ENCODE measurements around the gene CEMIP.

The CEMIP gene

GRCh38 chr15:80931191-80931590, 152.0 kb downstream of the CEMIP start:
- no peak for DNase-seq (ENCODE audit: low read depth in 2 of 2)

DNA sequence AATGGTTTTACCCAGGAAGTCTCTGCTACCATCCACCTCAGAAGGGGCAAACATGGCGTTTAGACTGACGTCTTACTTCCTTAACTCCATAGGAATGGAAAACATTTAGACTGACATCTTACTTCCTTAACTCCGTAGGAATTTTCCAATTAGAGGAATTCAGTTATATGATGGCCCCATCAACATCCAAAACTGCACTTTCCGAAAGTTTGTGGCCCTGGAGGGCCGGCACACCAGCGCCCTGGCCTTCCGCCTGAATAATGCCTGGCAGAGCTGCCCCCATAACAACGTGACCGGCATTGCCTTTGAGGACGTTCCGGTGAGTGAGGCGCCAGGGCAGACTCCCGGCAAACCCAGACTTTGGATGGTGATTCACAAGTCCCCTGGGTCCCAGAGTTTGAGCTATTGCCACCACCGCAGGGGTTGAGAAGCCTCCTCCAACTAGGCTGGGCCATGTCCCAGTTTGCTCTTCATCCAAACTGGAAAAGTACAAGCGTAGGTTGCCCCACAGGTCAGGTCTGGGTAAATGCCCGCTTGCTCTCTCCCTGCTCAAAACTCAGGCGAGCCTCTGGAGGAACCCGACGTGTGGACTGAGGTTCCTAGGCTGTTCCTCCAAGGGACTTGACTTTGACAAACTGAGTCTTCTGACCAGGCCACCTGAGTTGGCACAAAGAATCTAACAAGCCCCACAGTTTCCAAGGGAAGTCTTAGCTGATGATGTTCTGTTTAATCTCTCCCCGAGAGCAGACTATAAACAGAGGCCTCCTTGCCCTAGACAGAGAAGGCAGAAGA, 152.7 kb downstream of the CEMIP start:
- no peak for DNase-seq (ENCODE audit: low read depth in 2 of 2)

- no peak for DNase-seq (ENCODE audit: low read depth in 2 of 2)
These were observed 153.3 kb downstream of the CEMIP start for GRCh38 chr15:80932513-80932815.

- no peak for DNase-seq (ENCODE audit: low read depth in 2 of 2)
These were observed 153.8 kb downstream of the CEMIP start for GRCh38 chr15:80932989-80933388.

DNA sequence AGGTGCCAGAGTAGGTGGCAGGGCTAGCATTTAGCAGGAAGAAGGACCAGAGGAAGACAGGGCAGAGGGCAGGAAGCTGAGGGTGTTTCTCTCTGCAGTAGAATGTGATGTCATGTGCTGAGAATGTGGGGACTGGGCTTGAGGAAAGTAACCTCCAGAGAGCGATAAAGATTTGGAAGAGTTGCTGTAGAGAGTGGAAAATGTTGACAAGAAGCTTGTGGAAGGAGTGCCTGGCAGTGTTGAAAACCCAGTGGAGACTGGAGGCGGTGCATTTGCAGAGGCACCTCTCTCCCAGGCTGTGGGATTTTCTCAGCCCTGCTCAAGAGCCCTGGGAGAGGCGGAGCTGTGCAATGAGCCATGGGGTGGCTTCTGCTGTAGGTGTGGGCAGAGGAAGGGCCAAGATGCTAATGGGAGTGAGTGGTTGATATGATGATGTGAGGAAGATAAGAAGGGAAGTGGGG, 155.6 kb downstream of the CEMIP start:
- no peak for DNase-seq (ENCODE audit: low read depth in 2 of 2)

- DNase-seq (ENCODE audit: low read depth in 2 of 2), result no peak
These were observed 157.3 kb downstream of the CEMIP start for GRCh38 chr15:80936288-80937078.

GRCh38 chr15:80937718-80938117, 158.5 kb downstream of the CEMIP start:
- DNase-seq (ENCODE audit: low read depth in 2 of 2), result no peak

DNA sequence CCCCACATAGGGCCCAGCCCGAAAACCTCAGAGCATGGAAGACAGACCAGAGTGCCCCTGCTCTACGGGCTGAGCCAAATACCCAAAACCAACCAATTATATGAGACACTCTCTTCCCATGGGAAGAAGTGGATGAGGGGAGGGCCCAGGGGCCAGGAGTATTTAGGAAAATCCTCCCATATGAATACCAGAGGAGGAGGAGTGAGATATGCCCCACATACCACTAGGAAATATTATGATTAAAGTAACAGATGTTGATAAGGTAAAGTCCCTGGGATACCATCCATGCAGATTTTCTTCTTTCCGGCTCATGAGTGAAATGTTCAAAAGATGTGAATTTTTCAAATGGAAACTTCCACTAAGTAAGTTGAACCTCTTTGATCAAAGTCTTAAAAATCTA, 160.0 kb downstream of the CEMIP start:
- no peak for DNase-seq (ENCODE audit: low read depth in 2 of 2)

DNA sequence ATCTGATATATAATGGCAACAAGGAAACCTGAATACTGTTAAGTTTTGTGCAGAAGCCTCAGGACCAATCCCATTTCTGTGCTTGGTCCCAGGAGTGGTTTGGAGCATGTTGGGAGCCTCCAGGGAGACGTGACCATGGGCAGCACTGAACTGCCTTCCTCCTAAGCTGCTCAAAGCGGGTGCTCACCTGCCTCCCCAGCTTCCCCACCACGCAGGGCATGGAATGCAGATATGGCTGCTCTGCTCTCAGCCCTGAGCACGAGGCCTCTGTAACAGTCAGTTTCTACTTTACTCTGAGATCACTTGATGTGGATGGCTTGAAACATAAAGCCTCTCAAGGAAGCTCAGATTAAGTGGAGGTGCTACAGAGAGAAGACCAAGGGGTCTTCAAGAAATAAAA, 161.2 kb downstream of the CEMIP start:
- no peak for DNase-seq (ENCODE audit: low read depth in 2 of 2)

DNA sequence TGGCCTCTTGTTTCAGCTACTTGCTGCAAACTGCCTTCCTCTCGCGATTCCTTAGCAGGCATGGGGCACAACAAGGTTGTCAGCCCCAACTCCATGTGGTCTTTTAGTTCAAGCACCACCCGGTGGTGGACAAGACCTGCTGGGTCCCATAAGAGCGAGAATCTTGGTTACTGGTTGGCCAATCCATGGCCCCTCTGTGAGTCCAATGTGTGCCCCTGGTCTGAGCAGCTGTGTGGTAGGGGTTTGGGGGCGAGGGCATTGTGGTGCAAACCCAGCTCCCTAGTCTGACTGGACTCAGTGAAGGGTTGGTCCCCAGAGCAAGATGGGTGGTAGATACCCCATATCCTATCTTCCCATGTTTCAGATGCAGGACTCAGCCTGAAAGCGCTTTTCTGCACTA, 161.7 kb downstream of the CEMIP start:
- no peak for DNase-seq (ENCODE audit: low read depth in 2 of 2)

- no peak for DNase-seq (ENCODE audit: low read depth in 2 of 2)
These were observed 163.1 kb downstream of the CEMIP start for GRCh38 chr15:80942266-80942665.

GRCh38 chr15:80942746-80943565, 163.8 kb downstream of the CEMIP start:
- DNase-seq (ENCODE audit: low read depth in 2 of 2), result no peak

DNA sequence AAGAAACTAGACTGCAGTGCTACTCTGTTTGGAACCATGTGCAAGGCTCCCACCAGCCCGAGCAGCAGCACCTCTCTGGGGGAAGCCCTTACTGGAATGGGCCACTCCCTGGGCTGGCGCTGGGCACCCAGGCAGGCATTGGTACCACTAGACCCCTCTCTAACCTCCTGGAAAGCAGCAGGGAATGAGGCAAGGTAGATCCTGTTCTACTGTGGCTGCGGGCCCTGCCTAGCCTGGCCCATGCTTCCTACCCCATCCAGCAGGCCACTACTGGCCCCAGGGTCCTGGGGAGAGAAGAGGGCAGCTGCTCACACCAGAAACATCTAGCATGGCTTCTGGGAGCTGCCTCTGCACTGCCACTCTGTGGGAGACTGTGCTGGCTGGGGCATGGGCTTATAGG, 165.6 kb downstream of the CEMIP start:
- no peak for DNase-seq (ENCODE audit: low read depth in 2 of 2)

DNA sequence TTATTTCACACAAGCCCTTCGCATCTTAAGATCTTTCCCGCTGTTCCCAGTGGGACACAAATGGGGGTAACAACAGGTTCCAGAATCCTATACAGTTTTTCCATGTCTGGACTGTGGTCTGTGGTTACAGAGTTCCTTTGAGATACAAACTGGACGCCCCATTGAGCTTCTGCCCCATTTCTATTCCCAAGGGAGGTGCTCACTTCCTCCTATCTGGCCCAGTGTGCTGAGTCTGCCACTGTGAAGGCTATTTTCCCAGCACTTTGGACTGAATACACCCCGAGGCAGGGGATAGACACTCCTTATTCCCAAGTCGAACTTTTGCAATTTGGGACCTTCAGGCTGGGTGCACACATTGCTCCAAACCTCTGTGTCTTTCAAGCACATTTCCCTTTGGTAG, 166.4 kb downstream of the CEMIP start:
- DNase-seq (ENCODE audit: low read depth in 2 of 2), result no peak

DNA sequence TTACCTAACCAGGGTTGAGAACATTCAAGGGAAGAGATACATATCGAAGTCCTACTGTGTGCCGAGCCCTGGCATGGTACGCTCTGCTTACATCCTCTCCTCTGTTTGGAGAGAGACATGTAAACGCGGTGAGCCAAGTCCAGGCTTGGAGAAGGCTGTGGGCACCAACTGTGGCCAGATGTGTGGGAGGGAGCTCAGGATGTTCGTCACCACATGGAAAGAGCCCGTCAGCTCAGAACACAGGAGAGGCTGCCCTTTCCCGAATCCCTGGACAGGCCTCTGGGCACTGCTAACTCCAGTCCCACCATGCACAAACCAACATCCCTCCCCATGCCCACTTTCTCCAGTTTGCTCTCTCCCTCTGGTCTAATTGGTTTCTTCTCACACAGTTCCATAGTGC, 167.4 kb downstream of the CEMIP start:
- no peak for DNase-seq (ENCODE audit: low read depth in 2 of 2)

DNA sequence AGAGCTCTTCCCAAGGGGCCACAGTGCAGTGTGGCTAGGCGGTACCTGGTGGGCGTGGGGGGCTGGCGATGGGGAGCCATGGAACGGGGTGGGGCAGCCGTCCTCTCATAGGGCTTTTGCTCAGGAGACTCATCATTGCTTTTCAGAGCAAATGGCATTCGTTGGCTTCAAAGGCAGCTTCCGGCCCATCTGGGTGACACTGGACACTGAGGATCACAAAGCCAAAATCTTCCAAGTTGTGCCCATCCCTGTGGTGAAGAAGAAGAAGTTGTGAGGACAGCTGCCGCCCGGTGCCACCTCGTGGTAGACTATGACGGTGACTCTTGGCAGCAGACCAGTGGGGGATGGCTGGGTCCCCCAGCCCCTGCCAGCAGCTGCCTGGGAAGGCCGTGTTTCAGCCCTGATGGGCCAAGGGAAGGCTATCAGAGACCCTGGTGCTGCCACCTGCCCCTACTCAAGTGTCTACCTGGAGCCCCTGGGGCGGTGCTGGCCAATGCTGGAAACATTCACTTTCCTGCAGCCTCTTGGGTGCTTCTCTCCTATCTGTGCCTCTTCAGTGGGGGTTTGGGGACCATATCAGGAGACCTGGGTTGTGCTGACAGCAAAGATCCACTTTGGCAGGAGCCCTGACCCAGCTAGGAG, 169.6 kb downstream of the CEMIP start:
- no peak for DNase-seq (ENCODE audit: low read depth in 2 of 2)

DNA sequence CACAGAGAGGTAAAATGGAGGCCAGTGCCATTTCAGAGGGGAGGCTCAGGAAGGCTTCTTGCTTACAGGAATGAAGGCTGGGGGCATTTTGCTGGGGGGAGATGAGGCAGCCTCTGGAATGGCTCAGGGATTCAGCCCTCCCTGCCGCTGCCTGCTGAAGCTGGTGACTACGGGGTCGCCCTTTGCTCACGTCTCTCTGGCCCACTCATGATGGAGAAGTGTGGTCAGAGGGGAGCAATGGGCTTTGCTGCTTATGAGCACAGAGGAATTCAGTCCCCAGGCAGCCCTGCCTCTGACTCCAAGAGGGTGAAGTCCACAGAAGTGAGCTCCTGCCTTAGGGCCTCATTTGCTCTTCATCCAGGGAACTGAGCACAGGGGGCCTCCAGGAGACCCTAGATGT, 170.6 kb downstream of the CEMIP start:
- DNase-seq (ENCODE audit: low read depth in 2 of 2), result no peak

DNA sequence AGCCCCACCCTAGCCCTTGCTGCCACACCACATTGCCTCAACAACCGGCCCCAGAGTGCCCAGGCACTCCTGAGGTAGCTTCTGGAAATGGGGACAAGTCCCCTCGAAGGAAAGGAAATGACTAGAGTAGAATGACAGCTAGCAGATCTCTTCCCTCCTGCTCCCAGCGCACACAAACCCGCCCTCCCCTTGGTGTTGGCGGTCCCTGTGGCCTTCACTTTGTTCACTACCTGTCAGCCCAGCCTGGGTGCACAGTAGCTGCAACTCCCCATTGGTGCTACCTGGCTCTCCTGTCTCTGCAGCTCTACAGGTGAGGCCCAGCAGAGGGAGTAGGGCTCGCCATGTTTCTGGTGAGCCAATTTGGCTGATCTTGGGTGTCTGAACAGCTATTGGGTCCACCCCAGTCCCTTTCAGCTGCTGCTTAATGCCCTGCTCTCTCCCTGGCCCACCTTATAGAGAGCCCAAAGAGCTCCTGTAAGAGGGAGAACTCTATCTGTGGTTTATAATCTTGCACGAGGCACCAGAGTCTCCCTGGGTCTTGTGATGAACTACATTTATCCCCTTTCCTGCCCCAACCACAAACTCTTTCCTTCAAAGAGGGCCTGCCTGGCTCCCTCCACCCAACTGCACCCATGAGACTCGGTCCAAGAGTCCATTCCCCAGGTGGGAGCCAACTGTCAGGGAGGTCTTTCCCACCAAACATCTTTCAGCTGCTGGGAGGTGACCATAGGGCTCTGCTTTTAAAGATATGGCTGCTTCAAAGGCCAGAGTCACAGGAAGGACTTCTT, 171.3 kb downstream of the CEMIP start:
- no peak for DNase-seq (ENCODE audit: low read depth in 2 of 2)

- DNase-seq (ENCODE audit: low read depth in 2 of 2), result no peak
These were observed 172.8 kb downstream of the CEMIP start for GRCh38 chr15:80951941-80952340.

GRCh38 chr15:80953001-80953952, 174.1 kb downstream of the CEMIP start:
- DNase-seq (ENCODE audit: low read depth in 2 of 2), result no peak
